Right lobe of liver (tissue), 4 donors: Measurements from ENCODE around the gene SPP2.

ENCODE experiments used
- POLR2A ChIP-seq: fragments of 450-650 bp; IDR thresholded peaks from one replicate; pipeline ENCODE4 v1.6.1; 2017; ENCODE audit warnings: antibody characterized with exemption, mild to moderate bottlenecking
- TF ChIP-seq, protein P1 (sequence below), 4 donors: fragments of 200-600 bp in 3 of 4; fragments of 450-650 bp in 1 of 4; IDR thresholded peaks; one replicate each; pipeline versions ENCODE4 v1.5.1 to v1.8.0; 2016 to 2022; ENCODE audit warnings: antibody characterized with exemption in 4 of 4, mild to moderate bottlenecking in 2 of 4
- donor health status: DM: no; HTN: no; CAD: no.
- donor health status: DM: no; HTN: no; CAD: no.
- donor health status: DM: no; HTN: yes; CAD: no.

DNA sequence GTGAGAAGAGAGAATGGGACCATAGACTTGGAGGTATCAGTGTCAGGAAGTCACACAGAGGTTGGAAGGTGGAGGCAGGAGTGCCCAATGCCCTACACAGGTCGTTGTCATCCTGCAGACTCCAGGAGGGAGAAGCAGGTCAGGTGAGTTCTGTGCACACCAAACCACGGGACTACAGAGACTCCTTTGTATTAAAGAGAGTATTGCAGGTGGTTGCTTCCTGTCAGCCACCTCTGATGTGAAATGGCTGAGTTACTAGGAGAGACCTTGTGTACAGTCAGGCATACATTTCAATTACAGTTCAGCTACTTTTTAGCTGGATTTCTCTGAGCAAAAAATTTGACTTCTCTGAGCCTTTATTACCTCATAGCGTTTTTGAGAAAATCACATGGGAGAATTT lies 51.6 kb downstream of the SPP2 start:
- TF ChIP-seq POLR2A = no peak
- TF ChIP-seq, protein P1, sequence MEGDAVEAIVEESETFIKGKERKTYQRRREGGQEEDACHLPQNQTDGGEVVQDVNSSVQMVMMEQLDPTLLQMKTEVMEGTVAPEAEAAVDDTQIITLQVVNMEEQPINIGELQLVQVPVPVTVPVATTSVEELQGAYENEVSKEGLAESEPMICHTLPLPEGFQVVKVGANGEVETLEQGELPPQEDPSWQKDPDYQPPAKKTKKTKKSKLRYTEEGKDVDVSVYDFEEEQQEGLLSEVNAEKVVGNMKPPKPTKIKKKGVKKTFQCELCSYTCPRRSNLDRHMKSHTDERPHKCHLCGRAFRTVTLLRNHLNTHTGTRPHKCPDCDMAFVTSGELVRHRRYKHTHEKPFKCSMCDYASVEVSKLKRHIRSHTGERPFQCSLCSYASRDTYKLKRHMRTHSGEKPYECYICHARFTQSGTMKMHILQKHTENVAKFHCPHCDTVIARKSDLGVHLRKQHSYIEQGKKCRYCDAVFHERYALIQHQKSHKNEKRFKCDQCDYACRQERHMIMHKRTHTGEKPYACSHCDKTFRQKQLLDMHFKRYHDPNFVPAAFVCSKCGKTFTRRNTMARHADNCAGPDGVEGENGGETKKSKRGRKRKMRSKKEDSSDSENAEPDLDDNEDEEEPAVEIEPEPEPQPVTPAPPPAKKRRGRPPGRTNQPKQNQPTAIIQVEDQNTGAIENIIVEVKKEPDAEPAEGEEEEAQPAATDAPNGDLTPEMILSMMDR (IDR thresholded peaks at IDR 0.05) = peak in 3 of 4 donors; percentile 8 to 19 (median 10)
